ENCODE results near the gene INSIG1. TPM values are rescaled to one million over a fixed set of nuclear protein-coding genes. Genes with fewer than 3 reads are reported as not detected.

Gene INSIG1
- polyA plus RNA-seq, 3 donors, result 37.1 to 85.6 (median 39.6) TPM

DNA sequence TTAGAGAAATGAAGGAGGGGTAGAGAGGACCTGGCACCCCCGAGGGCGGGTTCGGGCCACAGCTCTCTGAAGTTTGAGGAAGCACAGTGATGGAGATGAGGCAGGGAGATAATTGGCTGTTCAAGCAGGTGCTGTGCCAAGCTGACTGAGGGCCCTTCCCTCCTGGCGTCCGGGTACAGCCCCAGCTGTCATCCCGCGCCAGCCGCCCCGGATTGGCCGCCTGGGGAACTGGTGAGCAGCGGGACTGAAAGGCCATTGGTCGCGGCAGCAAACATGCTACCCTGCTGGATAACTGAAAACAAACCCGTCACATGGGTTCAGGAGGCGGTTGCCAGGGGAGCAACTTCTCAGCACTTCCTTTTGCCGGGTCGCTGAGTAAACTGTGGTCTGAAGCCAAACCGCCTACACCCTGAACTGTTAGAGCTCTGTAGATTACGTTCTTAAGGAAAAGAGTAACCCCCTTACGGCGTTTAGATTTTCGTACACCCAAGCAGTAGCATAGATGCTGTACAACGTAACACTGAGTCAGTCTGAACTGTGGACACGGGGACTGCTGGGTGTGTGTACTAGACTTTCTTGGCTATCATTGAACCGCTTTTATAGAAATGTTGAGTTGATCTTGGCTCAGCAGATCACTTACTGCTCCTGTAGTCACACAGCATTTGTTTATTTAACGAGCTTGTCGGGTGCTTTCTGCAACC, 1.3 kb downstream of the INSIG1 start:
- H2AFZ ChIP-seq (ENCODE audit: insufficient read depth, low read depth, low read length, poor library complexity, severe bottlenecking), result no peak overlapping the region
- no peaks in the 10 kb centered on the region for H3K9me3 ChIP-seq (replicated peaks in 1 of 2; ENCODE audit: control insufficient read depth in 1 of 2, insufficient read depth in 1 of 2, low read length in 2 of 2)
- peak overlapping the region; percentile 95 to 98 (median 97) for H3K27ac Mint-ChIP-seq
- peak overlapping the region; percentile 84 to 89 for H3K27ac ChIP-seq (ENCODE audit: low read depth in 1 of 2, low read length in 2 of 2)
- H3K4me1 Mint-ChIP-seq, result peaks cover 46% of the 10 kb centered on the region
- H3K27me3 ChIP-seq (ENCODE audit: control insufficient read depth in 2 of 2, insufficient read depth in 2 of 2, low read length in 2 of 2), result no peaks in the 10 kb centered on the region
- peaks cover 0 to 2% (median 0%) of the 10 kb centered on the region in 7 donors for H3K9me3 Mint-ChIP-seq
- H3K27me3 Mint-ChIP-seq (ENCODE audit: low read depth in 3 of 3), result peaks cover 0 to 5% (median 2%) of the 10 kb centered on the region in 3 donors
- TF ChIP-seq, protein P1, sequence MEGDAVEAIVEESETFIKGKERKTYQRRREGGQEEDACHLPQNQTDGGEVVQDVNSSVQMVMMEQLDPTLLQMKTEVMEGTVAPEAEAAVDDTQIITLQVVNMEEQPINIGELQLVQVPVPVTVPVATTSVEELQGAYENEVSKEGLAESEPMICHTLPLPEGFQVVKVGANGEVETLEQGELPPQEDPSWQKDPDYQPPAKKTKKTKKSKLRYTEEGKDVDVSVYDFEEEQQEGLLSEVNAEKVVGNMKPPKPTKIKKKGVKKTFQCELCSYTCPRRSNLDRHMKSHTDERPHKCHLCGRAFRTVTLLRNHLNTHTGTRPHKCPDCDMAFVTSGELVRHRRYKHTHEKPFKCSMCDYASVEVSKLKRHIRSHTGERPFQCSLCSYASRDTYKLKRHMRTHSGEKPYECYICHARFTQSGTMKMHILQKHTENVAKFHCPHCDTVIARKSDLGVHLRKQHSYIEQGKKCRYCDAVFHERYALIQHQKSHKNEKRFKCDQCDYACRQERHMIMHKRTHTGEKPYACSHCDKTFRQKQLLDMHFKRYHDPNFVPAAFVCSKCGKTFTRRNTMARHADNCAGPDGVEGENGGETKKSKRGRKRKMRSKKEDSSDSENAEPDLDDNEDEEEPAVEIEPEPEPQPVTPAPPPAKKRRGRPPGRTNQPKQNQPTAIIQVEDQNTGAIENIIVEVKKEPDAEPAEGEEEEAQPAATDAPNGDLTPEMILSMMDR (IDR thresholded peaks at IDR 0.05), result no peak
- peaks cover 35 to 43% of the 10 kb centered on the region in 2 donors for H3K4me1 ChIP-seq (ENCODE audit: control insufficient read depth in 1 of 2, insufficient read depth in 2 of 2, low read length in 2 of 2)
- peaks cover 33% of the 10 kb centered on the region for H3K79me2 ChIP-seq (ENCODE audit: insufficient read depth, low read length)
- DNase-seq, result peak; percentile 97
- H3K36me3 ChIP-seq (replicated peaks in 1 of 2; ENCODE audit: control insufficient read depth in 1 of 2, insufficient read depth in 2 of 2, low read length in 2 of 2), result peaks cover 19 to 37% of the 10 kb centered on the region in 2 donors
- peaks cover 29 to 33% of the 10 kb centered on the region in 2 donors for H3K36me3 Mint-ChIP-seq
- H4K20me1 ChIP-seq (ENCODE audit: insufficient read depth, low read length), result peaks cover 44% of the 10 kb centered on the region
- H3K4me3 Mint-ChIP-seq, result peak overlapping the region; percentile 90 to 93
- H3K4me2 ChIP-seq (replicated peaks; ENCODE audit: extremely low read depth, low read length, poor library complexity, severe bottlenecking), result peak overlapping the region; percentile 95
- intact Hi-C loops (cut with micrococcal nuclease), result loop anchor here (1.0 to 5.0 kb wide), 6 partner anchors 16 to 372 kb away; partner anchors contain the start of gene PAXIP1 (in 1 of the 2)
- peak overlapping the region; percentile 96 for H3K9ac ChIP-seq (ENCODE audit: insufficient read depth, low read length, poor library complexity, severe bottlenecking)
- H3K4me3 ChIP-seq (replicated peaks in 1 of 3; ENCODE audit: low read depth in 2 of 3, low read length in 3 of 3), result peak overlapping the region; percentile 53 to 89 (median 68)
- under 1% methylated on average over 25 of the region's 27 CpGs for WGBS (ENCODE audit: insufficient coverage)

- peaks cover 29 to 37% of the 10 kb centered on the region in 2 donors for H3K4me1 ChIP-seq (ENCODE audit: control insufficient read depth in 1 of 2, insufficient read depth in 2 of 2, low read length in 2 of 2)
- H3K4me3 Mint-ChIP-seq, result peak overlapping the region; percentile 90 to 93
- H3K27me3 Mint-ChIP-seq (ENCODE audit: low read depth in 3 of 3), result peaks cover 0 to 4% (median 2%) of the 10 kb centered on the region in 3 donors
- peak in 1 of 3 donors; percentile 24 for DNase-seq
- H3K36me3 ChIP-seq (replicated peaks in 1 of 2; ENCODE audit: control insufficient read depth in 1 of 2, insufficient read depth in 2 of 2, low read length in 2 of 2), result peaks cover 25 to 43% of the 10 kb centered on the region in 2 donors
- no peaks in the 10 kb centered on the region for H3K9me3 ChIP-seq (replicated peaks in 1 of 2; ENCODE audit: control insufficient read depth in 1 of 2, insufficient read depth in 1 of 2, low read length in 2 of 2)
- TF ChIP-seq, protein P1 (IDR thresholded peaks at IDR 0.05), result no peak
- intact Hi-C loops (cut with micrococcal nuclease), result loop anchor here (2.0 to 5.0 kb wide), 6 partner anchors 17 to 1833 kb away; partner anchors contain the start of gene PAXIP1 (in 1 of the 2)
- peaks cover 35% of the 10 kb centered on the region for H3K79me2 ChIP-seq (ENCODE audit: insufficient read depth, low read length)
- peak overlapping the region; percentile 53 to 89 (median 68) for H3K4me3 ChIP-seq (replicated peaks in 1 of 3; ENCODE audit: low read depth in 2 of 3, low read length in 3 of 3)
- H2AFZ ChIP-seq (ENCODE audit: insufficient read depth, low read depth, low read length, poor library complexity, severe bottlenecking), result no peak overlapping the region
- peak overlapping the region; percentile 96 for H3K9ac ChIP-seq (ENCODE audit: insufficient read depth, low read length, poor library complexity, severe bottlenecking)
- H3K36me3 Mint-ChIP-seq, result peaks cover 36 to 40% of the 10 kb centered on the region in 2 donors
- H3K4me2 ChIP-seq (replicated peaks; ENCODE audit: extremely low read depth, low read length, poor library complexity, severe bottlenecking), result peak overlapping the region; percentile 95
- H3K27ac ChIP-seq (ENCODE audit: low read depth in 1 of 2, low read length in 2 of 2), result peak overlapping the region; percentile 84 to 89
- peaks cover 0 to under 1% (median 0%) of the 10 kb centered on the region in 7 donors for H3K9me3 Mint-ChIP-seq
- H3K27me3 ChIP-seq (ENCODE audit: control insufficient read depth in 2 of 2, insufficient read depth in 2 of 2, low read length in 2 of 2), result no peaks in the 10 kb centered on the region
- WGBS (ENCODE audit: insufficient coverage), result 24% methylated on average over 4 of the region's 8 CpGs
- peaks cover 44% of the 10 kb centered on the region for H4K20me1 ChIP-seq (ENCODE audit: insufficient read depth, low read length)
- H3K4me1 Mint-ChIP-seq, result peaks cover 39% of the 10 kb centered on the region
- H3K27ac Mint-ChIP-seq, result peak overlapping the region; percentile 95 to 98 (median 97)
Measured at GRCh38 chr7:155299535-155300202, 2.0 kb downstream of the INSIG1 start.

Measured in CD14-positive monocyte (primary cell).